ENCODE results near the gene CDHR3.

- TF ChIP-seq CTCF (IDR thresholded peaks at IDR 0.05) (no peak), EZH2phosphoT487 (IDR thresholded peaks at IDR 0.05) (no peak), EZH2 (IDR thresholded peaks at IDR 0.05) (no peak)
Measured at GRCh38 chr7:106069471-106070200, 106.6 kb downstream of the CDHR3 start.

Measured in neural progenitor cell (in vitro differentiated cells).